Ovary (tissue), 3 donors: ENCODE measurements around the gene STRADB.

Source experiments
- EP300 ChIP-seq: sonication (generic); formaldehyde crosslinking; IDR thresholded peaks from one replicate; pipeline ENCODE4 v1.6.1; 2017; ENCODE audit warnings: antibody characterized with exemption
- TF ChIP-seq, protein P1 (sequence below), 3 donors: fragments of 450-650 bp in 2 of 3; fragments of 200-600 bp in 1 of 3; IDR thresholded peaks; one replicate each; pipeline versions ENCODE4 v1.5.1 to v1.8.0; 2016 to 2022; ENCODE audit warnings: antibody characterized with exemption in 3 of 3, mild to moderate bottlenecking in 1 of 3
- donor health status: DM: no; HTN: no; CAD: no.

- TF ChIP-seq, protein P1, sequence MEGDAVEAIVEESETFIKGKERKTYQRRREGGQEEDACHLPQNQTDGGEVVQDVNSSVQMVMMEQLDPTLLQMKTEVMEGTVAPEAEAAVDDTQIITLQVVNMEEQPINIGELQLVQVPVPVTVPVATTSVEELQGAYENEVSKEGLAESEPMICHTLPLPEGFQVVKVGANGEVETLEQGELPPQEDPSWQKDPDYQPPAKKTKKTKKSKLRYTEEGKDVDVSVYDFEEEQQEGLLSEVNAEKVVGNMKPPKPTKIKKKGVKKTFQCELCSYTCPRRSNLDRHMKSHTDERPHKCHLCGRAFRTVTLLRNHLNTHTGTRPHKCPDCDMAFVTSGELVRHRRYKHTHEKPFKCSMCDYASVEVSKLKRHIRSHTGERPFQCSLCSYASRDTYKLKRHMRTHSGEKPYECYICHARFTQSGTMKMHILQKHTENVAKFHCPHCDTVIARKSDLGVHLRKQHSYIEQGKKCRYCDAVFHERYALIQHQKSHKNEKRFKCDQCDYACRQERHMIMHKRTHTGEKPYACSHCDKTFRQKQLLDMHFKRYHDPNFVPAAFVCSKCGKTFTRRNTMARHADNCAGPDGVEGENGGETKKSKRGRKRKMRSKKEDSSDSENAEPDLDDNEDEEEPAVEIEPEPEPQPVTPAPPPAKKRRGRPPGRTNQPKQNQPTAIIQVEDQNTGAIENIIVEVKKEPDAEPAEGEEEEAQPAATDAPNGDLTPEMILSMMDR (IDR thresholded peaks at IDR 0.05) = no peak
- no peak for TF ChIP-seq EP300
Measured at GRCh38 chr2:201440182-201440581, 11.4 kb upstream of the STRADB start.
